ENCODE data around the gene PTRH2.

PTRH2 gene

GRCh38 chr17:59719526-59719925 is 12.3 kb upstream of the PTRH2 start:
- no peak for DNase-seq

GRCh38 chr17:59716427-59716826 is 9.2 kb upstream of the PTRH2 start:
- no peak for DNase-seq

GRCh38 chr17:59714255-59714654 is 7.0 kb upstream of the PTRH2 start:
- DNase-seq: no peak

- DNase-seq: no peak
These were observed 5.6 kb upstream of the PTRH2 start for GRCh38 chr17:59712862-59713261.

- no peak for DNase-seq
These were observed 4.7 kb upstream of the PTRH2 start for GRCh38 chr17:59711936-59712335.

- no peak for DNase-seq
These were observed 771 bp upstream of the PTRH2 start for GRCh38 chr17:59707971-59708430.

- DNase-seq: no peak
These were observed 4.9 kb downstream of the PTRH2 start for GRCh38 chr17:59702304-59702703.

GRCh38 chr17:59699786-59700185 is 7.4 kb downstream of the PTRH2 start:
- DNase-seq: no peak

- DNase-seq: no peak
These were observed 8.0 kb downstream of the PTRH2 start for GRCh38 chr17:59699218-59699617.

- DNase-seq: no peak
These were observed 9.1 kb downstream of the PTRH2 start for GRCh38 chr17:59698143-59698542.

GRCh38 chr17:59696682-59697277 is 10.4 kb downstream of the PTRH2 start:
- DNase-seq: no peak

- no peak for DNase-seq
These were observed 11.1 kb downstream of the PTRH2 start for GRCh38 chr17:59695945-59696681.

- DNase-seq: no peak
These were observed 12.9 kb downstream of the PTRH2 start for GRCh38 chr17:59694344-59694743.

- DNase-seq: no peak
These were observed 13.6 kb downstream of the PTRH2 start for GRCh38 chr17:59693582-59693981.

GRCh38 chr17:59688496-59688895 is 18.7 kb downstream of the PTRH2 start:
- DNase-seq: no peak

GRCh38 chr17:59688008-59688407 is 19.2 kb downstream of the PTRH2 start:
- DNase-seq: no peak

- DNase-seq: no peak
These were observed 22.3 kb downstream of the PTRH2 start for GRCh38 chr17:59684967-59685366.

GRCh38 chr17:59683283-59683682 is 23.9 kb downstream of the PTRH2 start:
- no peak for DNase-seq

- no peak for DNase-seq
These were observed 26.9 kb downstream of the PTRH2 start for GRCh38 chr17:59680314-59680713.

- no peak for DNase-seq
These were observed 28.3 kb downstream of the PTRH2 start for GRCh38 chr17:59678918-59679317.

GRCh38 chr17:59676716-59677115 is 30.5 kb downstream of the PTRH2 start:
- DNase-seq: no peak

GRCh38 chr17:59675231-59675630 is 32.0 kb downstream of the PTRH2 start:
- no peak for DNase-seq

GRCh38 chr17:59671386-59671785 is 35.8 kb downstream of the PTRH2 start:
- DNase-seq: no peak

GRCh38 chr17:59669944-59670343 is 37.3 kb downstream of the PTRH2 start:
- DNase-seq: no peak

- DNase-seq: no peak
These were observed 37.8 kb downstream of the PTRH2 start for GRCh38 chr17:59669411-59669810.

Data from effector CD8-positive, alpha-beta T cell (primary cell).